ENCODE data around the gene UBA1. TPM values are rescaled to one million over a fixed set of nuclear protein-coding genes. Genes with fewer than 3 reads are reported as not detected.

The UBA1 gene
- polyA plus RNA-seq, 3 donors = 46.3 to 120 (median 80.0) TPM

DNA sequence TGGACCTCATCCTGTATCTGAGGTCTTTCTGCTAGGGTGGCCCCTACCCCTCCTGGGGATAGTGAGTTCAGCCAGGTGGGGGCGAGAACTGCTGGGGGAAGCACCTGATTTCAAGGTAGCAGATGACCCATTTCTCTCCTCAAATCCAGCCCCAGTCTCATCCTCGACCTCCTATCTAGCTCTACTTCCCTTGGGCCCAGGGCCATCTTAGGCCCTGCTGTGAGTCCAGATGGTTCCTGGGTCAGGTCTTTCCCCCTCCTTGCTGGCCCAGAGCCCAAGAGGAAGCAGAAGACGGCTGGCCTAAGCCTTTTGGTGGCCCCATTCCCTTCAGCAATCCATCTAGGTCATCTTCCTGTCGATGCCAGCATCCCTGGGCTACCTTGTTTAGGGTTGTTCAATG, 28.1 kb downstream of the UBA1 start:
- no peak overlapping the region for H3K27ac ChIP-seq (ENCODE audit: low read depth, low read length)
- 45 to 73% (median 53%) methylated on average over 4 of the region's 4 CpGs for WGBS, 3 donors

DNA sequence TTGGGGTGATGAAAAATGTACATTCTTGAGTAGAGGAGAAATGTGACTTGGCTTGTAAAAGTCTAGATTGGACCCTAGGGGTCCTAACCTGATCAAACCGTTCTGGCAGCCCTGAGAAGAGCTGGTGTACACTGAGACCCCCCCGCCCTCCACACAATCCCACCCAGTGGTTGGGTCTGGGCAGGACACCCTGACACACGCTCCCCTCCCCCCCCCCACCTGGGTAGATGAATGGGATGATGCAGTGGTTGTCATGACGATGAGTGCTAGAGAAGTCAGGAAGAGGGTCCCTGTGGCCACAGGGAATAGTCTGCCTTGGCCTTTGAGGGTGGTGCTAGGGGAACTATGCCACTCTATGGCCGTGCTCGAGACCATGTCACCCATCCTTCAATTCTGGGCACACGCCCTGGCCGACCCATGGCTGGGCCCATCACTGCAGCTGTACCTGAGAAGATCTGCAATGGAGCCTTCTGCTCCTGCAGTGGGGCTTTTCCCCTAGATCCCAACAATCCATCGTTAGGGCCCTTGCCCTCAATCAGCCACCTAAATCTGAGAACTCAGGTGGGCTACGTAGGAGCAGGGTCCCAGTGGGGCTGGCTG, 29.2 kb downstream of the UBA1 start:
- H3K27ac ChIP-seq (ENCODE audit: low read depth, low read length) = no peak overlapping the region
- 84 to 91% (median 90%) methylated on average over 10 of the region's 10 CpGs for WGBS, 3 donors

DNA sequence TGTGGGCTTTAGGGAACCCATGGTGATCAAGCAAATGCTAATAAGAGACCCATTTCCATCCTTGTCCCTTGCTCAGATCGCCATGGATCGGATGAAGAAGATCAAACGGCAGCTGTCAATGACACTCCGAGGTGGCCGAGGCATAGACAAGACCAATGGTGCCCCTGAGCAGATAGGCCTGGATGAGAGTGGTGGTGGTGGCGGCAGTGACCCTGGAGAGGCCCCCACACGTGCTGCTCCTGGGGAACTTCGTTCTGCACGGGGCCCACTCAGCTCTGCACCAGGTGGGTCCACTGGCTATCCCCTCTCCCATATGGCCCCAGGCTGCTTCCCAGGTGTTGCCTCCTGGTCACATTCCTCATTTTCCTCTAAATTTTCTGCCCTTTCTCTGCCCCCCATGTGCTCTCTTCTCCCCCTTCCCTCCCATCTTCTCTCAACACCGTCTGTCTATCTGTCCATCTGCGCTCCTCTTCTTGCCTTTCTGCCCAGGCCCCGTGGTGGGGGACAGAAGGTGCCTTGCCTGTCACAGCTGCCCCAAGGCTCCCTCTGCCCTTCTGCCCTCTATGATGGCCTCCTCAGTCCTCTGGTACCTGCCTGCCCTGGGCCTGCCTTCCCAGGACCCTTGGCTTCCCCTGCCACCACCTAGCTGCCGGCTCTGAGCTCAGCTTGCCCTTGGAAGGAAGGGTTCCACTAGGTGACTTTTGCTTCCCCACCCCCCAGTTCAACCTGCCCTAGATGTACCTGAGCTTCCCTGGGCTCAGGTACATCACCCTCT, 30.0 kb downstream of the UBA1 start:
- H3K27ac ChIP-seq (ENCODE audit: low read depth, low read length) = no peak overlapping the region
- WGBS, 3 donors = 91 to 94% (median 93%) methylated on average over 7 to 13 of the region's 13 CpGs

DNA sequence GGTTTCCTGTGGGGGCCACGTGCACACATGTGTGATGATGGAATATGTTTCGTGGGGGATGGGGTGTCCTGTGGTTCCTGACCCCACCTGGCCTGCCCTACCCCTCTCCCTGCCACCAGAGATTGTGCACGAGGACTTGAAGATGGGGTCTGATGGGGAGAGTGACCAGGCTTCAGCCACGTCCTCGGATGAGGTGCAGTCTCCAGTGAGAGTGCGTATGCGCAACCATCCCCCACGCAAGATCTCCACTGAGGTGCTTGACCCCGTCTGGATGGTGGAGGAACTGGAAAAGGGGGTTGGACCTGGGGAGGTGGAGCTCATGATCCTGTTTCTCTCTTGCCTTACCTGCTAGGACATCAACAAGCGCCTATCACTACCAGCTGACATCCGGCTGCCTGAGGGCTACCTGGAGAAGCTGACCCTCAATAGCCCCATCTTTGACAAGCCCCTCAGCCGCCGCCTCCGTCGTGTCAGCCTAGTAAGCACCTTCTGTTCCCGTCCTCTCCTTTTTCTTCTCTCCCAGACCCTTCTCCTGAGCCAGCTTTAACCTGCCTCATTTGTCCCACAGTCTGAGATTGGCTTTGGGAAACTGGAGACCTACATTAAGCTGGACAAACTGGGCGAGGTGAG, 30.8 kb downstream of the UBA1 start:
- H3K27ac ChIP-seq (ENCODE audit: low read depth, low read length) = no peak overlapping the region
- 88 to 92% (median 88%) methylated on average over 14 to 17 of the region's 17 CpGs for WGBS, 3 donors

DNA sequence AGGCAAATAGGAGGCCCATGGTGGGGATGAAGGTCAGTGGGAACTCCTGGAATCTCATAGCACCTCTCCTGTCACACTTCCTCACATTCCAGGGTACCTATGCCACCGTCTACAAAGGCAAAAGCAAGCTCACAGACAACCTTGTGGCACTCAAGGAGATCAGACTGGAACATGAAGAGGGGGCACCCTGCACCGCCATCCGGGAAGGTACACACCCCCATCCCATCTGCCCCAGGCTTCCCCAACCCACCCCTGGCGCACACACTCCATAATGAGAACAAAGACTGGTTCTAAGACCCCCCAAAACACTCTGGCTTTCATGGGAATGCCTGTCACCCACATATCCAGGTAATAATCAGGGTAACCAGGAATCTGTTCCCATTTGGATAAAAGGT, 31.3 kb downstream of the UBA1 start:
- H3K27ac ChIP-seq (ENCODE audit: low read depth, low read length) = no peak overlapping the region
- WGBS, 3 donors = 90 to 100% (median 94%) methylated on average over 4 of the region's 4 CpGs

DNA sequence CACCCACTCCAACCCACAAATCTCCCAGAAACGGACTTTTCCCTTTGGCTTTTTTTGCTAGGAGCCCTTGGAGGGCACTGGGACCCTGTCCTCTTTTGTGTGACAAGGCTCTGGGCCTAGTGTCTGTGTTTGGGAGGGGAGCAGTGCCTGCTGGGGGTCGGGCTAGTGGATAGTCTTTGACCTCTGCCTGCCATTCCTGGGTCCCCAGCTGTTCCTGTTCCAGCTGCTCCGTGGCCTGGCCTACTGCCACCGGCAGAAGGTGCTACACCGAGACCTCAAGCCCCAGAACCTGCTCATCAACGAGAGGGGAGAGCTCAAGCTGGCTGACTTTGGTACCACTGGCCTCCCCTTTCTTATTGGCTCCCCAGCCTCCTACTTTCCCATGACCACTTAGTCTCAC, 32.4 kb downstream of the UBA1 start:
- H3K27ac ChIP-seq (ENCODE audit: low read depth, low read length) = no peak overlapping the region
- 77 to 91% (median 84%) methylated on average over 5 to 6 of the region's 6 CpGs for WGBS, 3 donors

DNA sequence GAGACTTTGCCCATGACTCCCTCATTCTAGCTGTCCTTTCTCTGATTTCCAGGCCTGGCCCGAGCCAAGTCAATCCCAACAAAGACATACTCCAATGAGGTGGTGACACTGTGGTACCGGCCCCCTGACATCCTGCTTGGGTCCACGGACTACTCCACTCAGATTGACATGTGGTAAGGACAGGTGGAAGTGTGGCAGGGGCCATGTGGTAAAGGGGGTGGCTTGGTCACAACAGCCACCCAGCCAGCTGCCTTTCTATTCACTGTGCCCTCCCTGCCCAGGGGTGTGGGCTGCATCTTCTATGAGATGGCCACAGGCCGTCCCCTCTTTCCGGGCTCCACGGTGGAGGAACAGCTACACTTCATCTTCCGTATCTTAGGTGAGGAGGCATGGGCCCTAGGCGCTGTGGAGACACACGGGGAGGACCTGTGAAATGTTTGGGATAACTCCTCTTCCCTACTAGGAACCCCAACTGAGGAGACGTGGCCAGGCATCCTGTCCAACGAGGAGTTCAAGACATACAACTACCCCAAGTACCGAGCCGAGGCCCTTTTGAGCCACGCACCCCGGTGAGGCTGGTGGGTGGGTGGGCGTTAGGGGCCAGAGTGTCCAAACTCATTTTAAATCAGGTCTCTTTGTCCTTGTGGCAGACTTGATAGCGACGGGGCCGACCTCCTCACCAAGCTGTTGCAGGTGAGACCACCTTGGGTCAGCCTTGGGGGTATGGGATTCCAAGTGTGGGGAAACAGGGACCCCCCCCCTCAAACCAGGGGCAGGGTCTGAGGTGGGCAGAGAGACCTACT, 33.1 kb downstream of the UBA1 start:
- 88 to 93% (median 91%) methylated on average over 16 to 19 of the region's 19 CpGs for WGBS, 3 donors
- H3K27ac ChIP-seq (ENCODE audit: low read depth, low read length) = no peak overlapping the region

DNA sequence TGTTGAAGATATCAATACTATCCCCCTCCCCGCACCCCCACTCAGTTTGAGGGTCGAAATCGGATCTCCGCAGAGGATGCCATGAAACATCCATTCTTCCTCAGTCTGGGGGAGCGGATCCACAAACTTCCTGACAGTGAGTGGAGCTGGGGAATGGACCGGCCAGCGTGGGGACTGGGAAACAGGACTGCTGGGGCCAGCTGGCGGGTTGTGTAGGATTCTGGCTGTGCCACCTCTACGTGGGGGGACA, 33.6 kb downstream of the UBA1 start:
- 93 to 94% (median 93%) methylated on average over 7 to 9 of the region's 9 CpGs for WGBS, 3 donors
- H3K27ac ChIP-seq (ENCODE audit: low read depth, low read length) = no peak overlapping the region

DNA sequence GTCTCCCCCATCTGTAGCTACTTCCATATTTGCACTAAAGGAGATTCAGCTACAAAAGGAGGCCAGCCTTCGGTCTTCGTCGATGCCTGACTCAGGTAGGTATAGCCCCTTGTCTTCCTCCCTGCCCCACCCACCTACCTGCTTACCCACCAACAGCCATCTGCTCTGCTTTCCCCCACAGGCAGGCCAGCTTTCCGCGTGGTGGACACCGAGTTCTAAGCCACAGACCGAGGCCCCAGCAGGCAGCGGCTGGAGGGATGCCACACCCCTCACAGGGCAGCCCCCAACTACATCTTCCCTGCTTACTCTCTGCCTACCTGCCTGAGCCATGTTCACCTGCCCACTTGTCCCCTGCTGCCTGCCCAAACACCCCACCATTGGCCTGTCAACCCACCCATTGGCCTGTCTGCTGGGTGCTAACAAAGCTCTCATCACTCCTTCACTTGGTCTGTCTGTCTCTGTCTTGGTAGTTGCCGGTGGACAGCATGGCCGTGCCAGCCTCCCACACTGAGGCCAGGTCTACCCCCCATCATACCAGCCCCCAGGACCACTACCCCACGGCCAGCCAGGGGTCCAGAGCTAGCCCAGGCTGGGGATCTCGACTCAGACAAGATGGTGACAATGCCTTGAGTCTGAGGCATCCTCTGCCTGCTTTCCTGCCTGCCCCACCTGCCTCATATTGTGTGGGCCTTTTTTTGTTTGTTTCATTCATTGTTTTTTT, 35.1 kb downstream of the UBA1 start:
- no peak overlapping the region for H3K27ac ChIP-seq (ENCODE audit: low read depth, low read length)
- WGBS, 3 donors = 88 to 94% (median 92%) methylated on average over 12 of the region's 12 CpGs

DNA sequence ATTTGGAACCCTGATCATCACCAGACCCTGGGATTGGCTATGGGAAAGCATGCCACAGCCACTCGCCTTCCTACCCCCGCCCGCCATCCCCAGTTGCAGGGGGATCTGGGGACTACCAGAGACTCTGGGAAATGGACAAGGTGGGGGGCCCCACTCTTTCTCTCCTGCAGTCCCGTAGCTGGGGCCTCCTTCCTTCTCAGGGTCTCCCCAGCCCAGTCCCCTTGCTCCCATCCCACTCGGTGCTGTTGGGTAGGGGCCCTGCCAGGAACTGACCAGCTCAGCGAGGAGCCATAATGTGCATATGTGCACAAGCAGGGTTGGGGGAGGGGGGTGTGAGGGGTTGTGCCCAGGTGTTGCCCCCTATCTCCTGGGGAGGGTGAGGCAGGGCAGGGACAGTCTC, 35.8 kb downstream of the UBA1 start:
- 96 to 97% (median 97%) methylated on average over 3 to 6 of the region's 6 CpGs for WGBS, 3 donors
- no peak overlapping the region for H3K27ac ChIP-seq (ENCODE audit: low read depth, low read length)

DNA sequence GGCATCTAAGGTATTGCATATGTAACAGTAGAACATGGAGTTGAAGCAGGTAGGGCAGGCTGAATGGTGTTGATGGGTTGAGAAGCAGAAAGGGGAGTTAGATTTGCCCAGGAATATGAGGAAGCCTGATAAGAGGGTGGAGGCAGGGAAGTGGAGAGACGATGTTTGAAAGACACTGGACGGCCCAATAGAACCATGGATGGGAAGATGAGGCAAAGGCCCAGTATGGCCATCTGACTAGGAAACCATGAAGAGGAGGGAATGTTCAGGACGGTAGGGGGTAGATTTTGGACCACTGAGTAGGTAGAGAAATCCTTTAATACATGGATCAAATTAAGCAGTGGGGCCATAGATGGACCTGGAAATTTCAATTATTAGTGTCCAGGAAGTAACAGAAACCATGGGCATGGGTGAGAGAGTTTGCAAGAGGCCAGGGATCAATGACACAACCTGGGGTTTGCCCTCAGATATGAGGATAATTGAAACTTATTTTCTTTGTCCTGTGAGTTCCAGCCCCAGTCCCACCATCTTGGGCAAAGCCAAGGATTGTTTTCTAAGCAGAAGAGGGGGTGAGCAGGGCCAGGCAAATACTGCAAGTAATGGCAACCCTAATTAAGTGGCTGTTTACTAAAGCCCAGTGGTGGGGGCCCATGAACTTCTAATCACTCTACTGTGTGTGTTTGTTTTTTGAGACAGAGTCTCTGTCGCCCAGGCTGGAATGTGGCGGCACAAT, 36.7 kb downstream of the UBA1 start:
- 82 to 89% (median 87%) methylated on average over 5 of the region's 5 CpGs for WGBS, 3 donors

DNA sequence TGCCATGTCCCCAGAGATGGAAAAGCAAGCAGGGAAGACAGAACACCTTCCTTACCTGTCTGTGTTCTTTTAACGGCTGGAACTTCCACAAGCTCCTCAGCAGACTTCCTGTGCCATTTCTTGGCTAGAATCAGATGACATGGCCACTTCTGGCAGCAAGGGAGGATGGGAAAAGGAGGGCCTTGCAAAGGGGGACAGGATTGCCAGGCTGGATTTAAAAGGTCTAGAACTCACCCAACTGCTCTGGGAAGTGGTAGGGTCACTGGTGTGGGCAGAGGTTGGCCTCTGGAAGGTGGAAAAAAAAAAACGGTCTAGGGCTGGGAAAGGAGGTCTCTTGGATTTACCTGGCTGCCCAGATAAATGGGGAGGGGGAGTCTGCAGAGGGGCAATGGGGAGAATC, 37.5 kb downstream of the UBA1 start:
- 58 to 74% (median 73%) methylated on average over 2 of the region's 2 CpGs for WGBS, 3 donors
- no peak overlapping the region for H3K27ac ChIP-seq (ENCODE audit: low read depth, low read length)

More for the DNA sequence above, 36.7 kb downstream of the UBA1 start:
- H3K27ac ChIP-seq (ENCODE audit: low read depth, low read length) = no peak overlapping the region

DNA sequence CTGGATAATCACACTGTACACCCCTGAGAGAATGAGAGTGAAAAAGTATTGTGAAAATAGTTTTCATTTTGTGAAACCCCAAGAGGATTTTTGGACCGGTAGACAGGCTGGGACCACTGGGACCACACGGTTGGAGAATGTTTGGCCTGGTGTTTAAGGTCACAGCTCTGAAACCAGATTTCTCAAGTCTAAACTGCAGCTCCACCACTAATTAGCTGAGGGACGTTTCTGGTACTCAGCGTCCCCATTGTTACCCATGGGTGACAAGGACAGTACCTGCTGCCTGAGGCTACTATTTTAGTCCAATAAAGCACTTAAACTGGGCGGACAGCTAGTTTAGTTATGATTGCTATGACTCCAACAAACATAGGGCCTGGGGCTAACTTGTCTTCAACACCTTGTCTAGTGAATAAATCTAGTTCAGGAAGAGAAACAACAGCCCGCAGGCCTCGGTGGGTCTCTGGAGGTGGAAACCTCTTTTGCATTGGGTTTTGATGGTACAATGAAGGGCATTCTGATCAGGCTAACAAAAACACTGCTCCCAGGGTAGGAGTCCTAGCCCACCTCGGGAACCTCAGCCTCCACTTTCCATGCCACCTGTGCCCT, 38.7 kb downstream of the UBA1 start:
- 61 to 69% (median 67%) methylated on average over 8 of the region's 8 CpGs for WGBS, 3 donors
- no peak overlapping the region for H3K27ac ChIP-seq (ENCODE audit: low read depth, low read length)

DNA sequence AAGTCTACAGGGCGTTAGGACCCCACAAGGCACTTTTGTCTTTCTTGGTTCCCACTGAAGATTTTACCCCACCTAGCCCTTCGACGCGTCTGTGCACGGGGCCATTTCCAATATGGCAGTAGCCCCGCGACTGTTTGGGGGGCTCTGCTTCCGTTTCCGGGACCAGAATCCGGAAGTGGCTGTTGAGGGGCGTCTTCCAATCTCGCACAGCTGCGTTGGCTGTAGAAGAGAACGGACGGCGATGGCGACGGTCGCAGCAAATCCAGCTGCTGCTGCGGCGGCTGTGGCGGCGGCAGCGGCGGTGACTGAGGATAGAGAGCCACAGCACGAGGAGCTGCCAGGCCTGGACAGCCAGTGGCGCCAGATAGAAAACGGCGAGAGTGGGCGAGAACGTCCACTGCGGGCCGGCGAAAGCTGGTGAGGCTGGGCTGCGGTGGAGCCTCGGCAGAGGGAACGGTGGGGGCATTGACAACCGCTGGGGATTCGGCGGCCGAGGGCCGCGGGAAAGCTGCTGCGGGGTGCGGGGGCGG, 39.2 kb downstream of the UBA1 start, which contains the start of gene USP11:
TSS of gene USP11 (plus strand) at position 207 of the 530 bp plus-strand sequence. CDS start at position 242, 35 bp downstream.
- no peak within 1 kb of the TSS for H3K27ac ChIP-seq (ENCODE audit: low read depth, low read length)
- 1 to 15% (median 2%) methylated on average over 31 to 46 of the region's 46 CpGs for WGBS, 3 donors

DNA sequence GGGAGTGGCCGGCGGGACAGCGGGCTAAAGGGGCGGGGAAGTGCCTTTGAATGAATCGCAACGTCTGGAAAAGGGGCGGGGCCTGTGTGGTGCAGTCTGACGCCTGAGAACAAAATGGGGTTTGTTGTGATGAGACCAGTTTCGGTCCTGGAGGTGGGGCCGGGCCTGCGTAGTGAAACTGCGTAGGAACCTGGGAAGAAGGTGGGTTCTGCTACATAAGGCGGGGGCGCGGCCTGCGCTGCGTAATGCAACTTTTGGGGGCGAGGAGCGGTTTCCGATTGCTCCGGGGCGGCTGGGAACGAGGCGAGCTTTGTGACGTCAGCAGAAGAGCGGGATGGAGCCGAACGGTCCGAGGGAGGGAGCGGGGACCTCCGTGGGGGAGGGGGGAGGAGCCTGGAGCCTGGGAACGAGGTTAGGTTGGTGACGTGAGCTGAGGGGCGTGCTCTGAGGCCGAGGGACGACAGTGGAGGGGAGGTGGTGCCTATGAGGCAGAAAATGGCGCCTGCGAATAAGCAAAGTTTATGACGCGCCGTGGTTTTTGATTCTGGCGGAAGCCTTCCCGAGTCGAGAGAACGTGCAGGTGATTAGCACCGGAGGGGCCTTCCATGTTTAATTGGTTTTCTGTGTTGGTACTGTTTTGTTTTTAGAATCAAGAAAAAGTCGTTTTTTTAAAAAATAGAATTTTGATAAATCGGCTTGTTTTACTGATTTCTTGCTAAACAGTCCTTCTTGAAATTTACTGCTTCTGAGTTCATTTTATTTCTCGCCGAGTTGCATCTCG, 39.9 kb downstream of the UBA1 start:
- 0 to 13% (median 0%) methylated on average over 47 to 51 of the region's 51 CpGs for WGBS, 3 donors
- H3K27ac ChIP-seq (ENCODE audit: low read depth, low read length) = no peak overlapping the region

DNA sequence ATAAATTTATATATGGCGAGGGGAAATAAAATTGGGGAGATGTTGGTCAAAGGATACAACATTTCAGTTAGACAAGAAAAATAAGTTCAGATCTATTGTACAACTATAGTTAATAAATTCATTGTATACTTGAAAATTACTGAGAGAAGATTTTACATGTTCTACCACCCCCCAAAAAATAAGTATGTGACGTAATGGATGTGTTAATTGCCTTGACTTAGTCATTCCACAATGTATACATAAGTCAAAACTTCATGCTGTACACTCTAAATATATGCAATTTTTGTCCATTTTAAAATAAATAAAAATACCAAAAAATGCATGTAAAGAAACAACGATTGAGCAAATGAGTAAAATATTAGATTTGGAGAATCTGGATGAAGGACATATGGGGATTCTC, 41.0 kb downstream of the UBA1 start:
- WGBS, 3 donors = 42 to 68% (median 58%) methylated on average over 3 of the region's 3 CpGs
- no peak overlapping the region for H3K27ac ChIP-seq (ENCODE audit: low read depth, low read length)
